Fibroblast of mammary gland (primary cell): Measurements from ENCODE around the gene C1orf105.
A peak's percentile ranks its signal among the peaks of the same experiment; 100 is the strongest.
"Not testable (repeated sequence)": the region's sequence is repeated elsewhere in the genome, so short reads cannot be mapped to it uniquely, and the experiment has no call there.

Source experiments
- DNase-seq: peaks from one replicate; pipeline ENCODE4 v3.0.0-alpha.2; 2010; ENCODE audit warnings: low read depth
- H3K4me3 ChIP-seq: 2 replicates; pipeline ENCODE4 v1.5.1; 2011; ENCODE audit warnings: low read depth, mild to moderate bottlenecking, low read length, moderate library complexity; ENCODE audit not compliant: control insufficient read depth
- TF ChIP-seq, protein P1 (sequence below): conservative IDR thresholded peaks from 2 replicates; pipeline ENCODE4 v1.5.1; 2011; ENCODE audit warnings: low read depth, low read length, inconsistent platforms; ENCODE audit not compliant: control insufficient read depth, insufficient read depth

Gene C1orf105

GRCh38 chr1:172420385-172420784 is at the start of gene C1orf105:
Gene C1orf105, plus strand, starts transcription at chr1:172420685. Its CDS starts 201 bp downstream, at chr1:172420886.
- H3K4me3 ChIP-seq: no peak within 1 kb of the TSS
- TF ChIP-seq, protein P1, sequence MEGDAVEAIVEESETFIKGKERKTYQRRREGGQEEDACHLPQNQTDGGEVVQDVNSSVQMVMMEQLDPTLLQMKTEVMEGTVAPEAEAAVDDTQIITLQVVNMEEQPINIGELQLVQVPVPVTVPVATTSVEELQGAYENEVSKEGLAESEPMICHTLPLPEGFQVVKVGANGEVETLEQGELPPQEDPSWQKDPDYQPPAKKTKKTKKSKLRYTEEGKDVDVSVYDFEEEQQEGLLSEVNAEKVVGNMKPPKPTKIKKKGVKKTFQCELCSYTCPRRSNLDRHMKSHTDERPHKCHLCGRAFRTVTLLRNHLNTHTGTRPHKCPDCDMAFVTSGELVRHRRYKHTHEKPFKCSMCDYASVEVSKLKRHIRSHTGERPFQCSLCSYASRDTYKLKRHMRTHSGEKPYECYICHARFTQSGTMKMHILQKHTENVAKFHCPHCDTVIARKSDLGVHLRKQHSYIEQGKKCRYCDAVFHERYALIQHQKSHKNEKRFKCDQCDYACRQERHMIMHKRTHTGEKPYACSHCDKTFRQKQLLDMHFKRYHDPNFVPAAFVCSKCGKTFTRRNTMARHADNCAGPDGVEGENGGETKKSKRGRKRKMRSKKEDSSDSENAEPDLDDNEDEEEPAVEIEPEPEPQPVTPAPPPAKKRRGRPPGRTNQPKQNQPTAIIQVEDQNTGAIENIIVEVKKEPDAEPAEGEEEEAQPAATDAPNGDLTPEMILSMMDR: no peak
- no peak for DNase-seq

DNA sequence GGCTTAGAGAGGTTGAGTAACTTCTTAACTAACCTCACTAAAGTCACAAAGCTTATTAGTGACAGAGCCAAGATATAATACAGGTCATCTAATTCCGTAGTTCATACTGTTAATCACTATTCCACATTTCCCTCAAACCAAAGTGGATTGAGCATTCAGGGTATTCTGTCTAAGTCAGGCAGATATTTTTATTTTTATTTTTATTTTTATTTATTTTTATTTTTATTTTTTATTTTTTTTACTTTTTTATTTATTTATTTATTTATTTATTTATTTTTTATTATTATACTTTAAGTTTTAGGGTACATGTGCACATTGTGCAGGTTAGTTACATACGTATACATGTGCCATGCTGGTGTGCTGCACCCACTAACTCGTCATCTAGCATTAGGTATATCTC is 48.8 kb upstream of the C1orf105 start:
- not testable (repeated sequence) for DNase-seq, H3K4me3 ChIP-seq

GRCh38 chr1:172373864-172374263 is 46.6 kb upstream of the C1orf105 start:
- no peak overlapping the region for H3K4me3 ChIP-seq
- peak; percentile 75 for DNase-seq
- TF ChIP-seq, protein P1: no peak

DNA sequence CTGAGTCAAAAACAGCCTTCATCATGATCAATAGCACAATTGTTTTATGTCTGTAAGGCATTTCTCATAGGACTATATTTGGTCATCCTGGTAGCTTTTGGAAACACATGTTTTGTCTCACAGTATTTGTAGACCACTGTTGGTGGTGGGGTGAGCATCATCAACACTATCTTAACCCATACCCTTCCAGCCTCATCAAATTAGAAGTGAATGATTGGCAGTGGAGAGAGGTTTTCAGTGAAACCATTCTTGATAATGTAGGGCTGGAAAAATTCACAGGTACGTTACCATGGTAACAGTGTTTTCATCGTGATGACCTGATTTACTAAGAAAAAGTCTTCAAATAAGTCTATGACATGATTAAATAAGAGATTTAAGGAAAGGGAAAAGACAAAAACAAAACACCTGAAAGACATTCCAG is 45.3 kb upstream of the C1orf105 start:
- TF ChIP-seq, protein P1: no peak

GRCh38 chr1:172376431-172376830 is 44.1 kb upstream of the C1orf105 start:
- no peak overlapping the region for H3K4me3 ChIP-seq
- no peak for DNase-seq
- TF ChIP-seq, protein P1: no peak

More for the DNA sequence above, 45.3 kb upstream of the C1orf105 start:
- DNase-seq: no peak
- H3K4me3 ChIP-seq: no peak overlapping the region

DNA sequence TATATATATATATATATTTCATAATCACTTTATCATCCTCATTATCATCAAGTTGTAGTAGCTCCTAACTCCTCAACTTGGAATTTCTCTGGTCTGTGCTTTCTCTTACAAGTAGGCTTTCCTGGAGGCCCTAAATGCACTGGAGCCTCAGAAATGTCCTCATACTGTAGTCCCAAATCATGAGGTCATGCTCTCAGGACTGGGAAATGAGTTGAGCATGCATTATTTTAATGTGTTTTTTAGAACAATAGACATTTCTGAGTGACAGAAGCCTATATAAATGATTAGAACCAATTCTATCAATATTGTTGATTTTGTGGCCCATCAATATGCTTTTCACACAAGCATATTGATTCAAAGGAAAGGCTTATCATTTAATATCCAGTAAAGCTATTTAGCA is 42.9 kb upstream of the C1orf105 start:
- H3K4me3 ChIP-seq: no peak overlapping the region
- DNase-seq: no peak
- TF ChIP-seq, protein P1: no peak

GRCh38 chr1:172378109-172378760 is 42.2 kb upstream of the C1orf105 start:
- no peak overlapping the region for H3K4me3 ChIP-seq
- TF ChIP-seq, protein P1: no peak
- DNase-seq: no peak
